ENCODE data around the gene TBC1D25.

The TBC1D25 gene

DNA sequence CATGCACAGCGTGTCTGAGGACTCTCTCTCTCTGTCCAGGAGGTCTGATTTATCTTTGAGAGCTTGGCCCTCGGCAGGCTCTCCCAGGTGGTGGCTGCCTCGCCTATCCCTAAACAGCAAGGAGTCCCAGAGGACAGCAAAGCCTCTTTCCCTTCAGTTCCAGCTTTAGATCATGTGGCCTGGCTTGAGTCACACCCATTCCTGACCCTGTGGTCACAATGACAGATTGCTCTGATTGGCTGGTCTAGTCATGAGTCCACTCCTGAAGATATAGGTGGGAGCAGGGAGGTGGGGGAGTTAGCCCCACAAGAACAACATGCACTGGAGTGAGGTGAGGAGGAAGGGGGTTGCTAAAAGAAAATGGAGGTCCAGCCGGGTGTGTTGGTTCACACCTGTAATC lies 42.9 kb upstream of the TBC1D25 start:
- no peak for DNase-seq (ENCODE audit: low spot score)
- TF ChIP-seq, protein P1, sequence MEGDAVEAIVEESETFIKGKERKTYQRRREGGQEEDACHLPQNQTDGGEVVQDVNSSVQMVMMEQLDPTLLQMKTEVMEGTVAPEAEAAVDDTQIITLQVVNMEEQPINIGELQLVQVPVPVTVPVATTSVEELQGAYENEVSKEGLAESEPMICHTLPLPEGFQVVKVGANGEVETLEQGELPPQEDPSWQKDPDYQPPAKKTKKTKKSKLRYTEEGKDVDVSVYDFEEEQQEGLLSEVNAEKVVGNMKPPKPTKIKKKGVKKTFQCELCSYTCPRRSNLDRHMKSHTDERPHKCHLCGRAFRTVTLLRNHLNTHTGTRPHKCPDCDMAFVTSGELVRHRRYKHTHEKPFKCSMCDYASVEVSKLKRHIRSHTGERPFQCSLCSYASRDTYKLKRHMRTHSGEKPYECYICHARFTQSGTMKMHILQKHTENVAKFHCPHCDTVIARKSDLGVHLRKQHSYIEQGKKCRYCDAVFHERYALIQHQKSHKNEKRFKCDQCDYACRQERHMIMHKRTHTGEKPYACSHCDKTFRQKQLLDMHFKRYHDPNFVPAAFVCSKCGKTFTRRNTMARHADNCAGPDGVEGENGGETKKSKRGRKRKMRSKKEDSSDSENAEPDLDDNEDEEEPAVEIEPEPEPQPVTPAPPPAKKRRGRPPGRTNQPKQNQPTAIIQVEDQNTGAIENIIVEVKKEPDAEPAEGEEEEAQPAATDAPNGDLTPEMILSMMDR (IDR thresholded peaks at IDR 0.05; ENCODE audit: extremely low read depth, missing control alignments) = no peak

DNA sequence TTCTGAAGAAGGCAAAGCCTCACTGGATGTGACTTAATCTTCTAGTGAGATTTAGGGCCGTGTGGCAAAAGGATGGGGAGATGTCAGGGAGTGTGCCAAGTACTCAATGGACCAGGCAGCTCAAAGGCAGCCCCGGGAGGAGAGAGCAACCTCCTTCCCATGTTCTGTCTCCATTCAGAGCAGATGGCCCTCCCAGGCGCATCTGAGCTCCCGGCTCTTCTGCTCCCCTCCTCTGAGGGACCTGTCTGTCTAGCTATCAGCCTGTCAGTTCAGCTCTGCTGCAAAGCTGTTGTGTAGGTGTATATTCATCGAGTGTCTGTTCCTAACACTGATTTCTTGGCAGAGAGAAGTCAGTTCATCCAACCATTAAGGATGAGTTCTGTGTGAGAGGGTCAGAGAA lies 41.6 kb upstream of the TBC1D25 start:
- TF ChIP-seq, protein P1 (IDR thresholded peaks at IDR 0.05; ENCODE audit: extremely low read depth, missing control alignments) = no peak
- no peak for DNase-seq (ENCODE audit: low spot score)

DNA sequence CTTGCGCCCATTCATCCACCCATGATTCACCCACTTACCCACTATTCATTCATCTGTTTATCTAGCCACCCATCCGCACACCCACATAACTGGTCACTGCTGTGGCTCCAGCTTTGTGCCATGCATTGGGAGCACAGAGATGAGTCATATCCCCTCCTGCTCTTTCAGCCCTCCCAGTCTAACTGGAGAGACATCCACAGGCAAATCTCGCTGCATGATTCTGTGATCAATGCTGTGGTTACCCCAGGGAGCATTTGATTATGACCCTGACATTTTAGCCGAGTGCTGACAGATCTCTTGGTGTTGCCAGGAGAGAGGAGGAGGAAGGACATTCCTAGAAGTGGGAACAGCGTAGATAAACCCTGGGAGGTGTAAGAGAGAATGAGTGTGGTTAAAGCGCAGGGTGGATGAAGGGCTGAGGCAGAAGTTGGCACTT lies 41.1 kb upstream of the TBC1D25 start:
- no peak for DNase-seq (ENCODE audit: low spot score)
- TF ChIP-seq, protein P1 (IDR thresholded peaks at IDR 0.05; ENCODE audit: extremely low read depth, missing control alignments) = no peak

DNA sequence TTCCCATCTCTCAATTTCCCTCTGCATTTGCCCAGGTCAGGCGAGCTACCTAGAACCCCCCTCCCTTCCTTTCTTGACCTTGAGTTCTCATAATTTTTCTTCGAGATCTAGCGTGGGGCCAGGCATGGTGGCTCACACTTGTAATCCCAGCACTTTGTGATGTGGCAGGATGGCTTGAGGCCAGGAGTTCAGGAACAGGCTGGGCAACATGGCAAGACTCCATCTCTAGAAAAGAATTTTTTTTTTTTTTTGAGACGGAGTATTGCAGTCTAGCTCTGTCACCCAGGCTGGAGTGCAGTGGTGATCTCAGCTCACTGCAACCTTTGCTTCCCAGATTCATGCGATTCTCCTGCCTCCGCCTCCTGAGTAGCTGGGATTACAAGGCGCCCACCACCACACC lies 35.3 kb upstream of the TBC1D25 start:
- TF ChIP-seq, protein P1 (IDR thresholded peaks at IDR 0.05; ENCODE audit: extremely low read depth, missing control alignments) = no peak
- DNase-seq (ENCODE audit: low spot score) = no peak

DNA sequence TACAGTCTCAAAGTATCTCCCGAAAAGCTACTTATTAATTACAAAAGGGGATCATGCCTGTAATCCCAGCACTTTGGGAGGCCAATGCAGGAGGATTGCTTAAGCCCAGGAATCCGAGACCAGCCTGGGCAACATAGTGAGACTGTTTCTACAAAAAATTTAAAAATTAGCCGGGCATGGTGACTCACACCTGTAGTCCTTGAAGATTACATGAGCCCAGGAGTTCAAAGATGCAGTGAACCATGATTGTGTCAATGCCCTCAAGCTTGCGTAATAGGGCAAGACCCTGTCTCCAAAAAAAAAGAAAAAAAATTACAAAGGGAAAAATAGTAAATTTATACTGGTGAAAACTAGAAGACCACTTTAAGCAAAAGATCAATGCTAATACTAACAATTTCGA lies 34.0 kb upstream of the TBC1D25 start:
- no peak for DNase-seq (ENCODE audit: low spot score)
- TF ChIP-seq, protein P1 (IDR thresholded peaks at IDR 0.05; ENCODE audit: extremely low read depth, missing control alignments) = no peak

DNA sequence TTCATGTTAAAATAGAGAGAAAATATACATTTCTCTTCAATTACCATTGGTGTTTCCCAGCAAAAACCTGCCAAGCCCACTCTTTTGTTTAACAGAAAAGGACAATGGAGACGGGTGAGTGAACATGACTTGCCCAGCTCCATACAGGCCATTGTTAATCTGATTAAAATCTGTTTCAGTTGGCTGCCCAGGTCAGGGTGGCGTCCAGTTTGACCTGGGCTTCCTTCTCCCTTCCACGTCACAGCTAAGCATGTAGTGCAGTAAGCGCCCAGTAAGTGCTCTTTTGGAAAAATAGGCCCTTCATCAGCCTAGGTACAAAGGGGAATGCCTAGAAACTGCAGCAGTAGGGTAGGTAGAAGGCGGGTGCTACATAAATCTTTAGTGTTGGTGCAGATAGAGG lies 32.3 kb upstream of the TBC1D25 start:
- TF ChIP-seq, protein P1 (IDR thresholded peaks at IDR 0.05; ENCODE audit: extremely low read depth, missing control alignments) = no peak
- DNase-seq (ENCODE audit: low spot score) = no peak

DNA sequence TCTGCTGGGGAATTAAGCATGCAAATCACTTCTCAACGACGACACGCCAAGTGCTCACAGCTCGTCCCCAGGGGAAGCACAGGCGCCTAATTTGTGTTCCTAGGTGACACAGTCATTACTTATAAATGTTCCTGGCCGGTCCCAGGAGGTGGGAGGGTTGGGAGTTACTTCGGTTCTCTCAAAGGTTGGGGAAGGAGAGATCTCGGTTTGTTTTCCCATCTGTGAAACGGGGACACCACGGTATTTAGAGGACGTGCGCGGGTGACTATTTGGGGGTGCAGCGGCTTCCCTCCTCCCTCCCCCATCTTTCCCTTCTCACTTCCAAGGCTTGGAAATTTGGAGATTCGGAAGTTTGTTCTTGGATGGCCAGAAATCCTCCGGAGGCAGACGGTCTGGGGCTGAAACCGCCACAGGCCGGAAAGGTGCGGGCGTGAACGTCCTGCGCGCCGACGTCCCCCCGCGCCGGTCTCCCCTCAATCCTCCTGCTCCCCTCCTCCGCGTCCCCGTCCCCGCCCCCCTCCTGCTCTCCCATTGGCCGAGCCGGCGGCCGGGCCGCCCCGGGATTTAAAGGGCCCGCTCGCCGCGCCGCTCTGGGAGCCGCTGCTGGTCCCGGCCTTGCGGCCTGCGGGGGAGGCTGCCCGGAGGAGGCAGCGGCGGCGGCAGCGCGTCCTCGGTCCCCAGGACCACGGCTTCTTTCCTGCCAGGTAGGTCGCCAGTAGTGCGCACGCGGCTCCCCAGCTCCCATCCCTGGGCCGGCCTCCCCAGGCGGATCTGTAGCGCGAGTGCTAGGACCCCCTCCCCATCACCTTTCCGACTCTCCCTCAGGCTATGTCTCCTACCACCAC lies 30.9 kb upstream of the TBC1D25 start, which contains the start of gene PORCN:
Gene PORCN (plus strand): TSS at position 593 of the 845 bp plus-strand sequence. CDS start 829 bp downstream, outside the sequence.
- peak; percentile 92 for DNase-seq (ENCODE audit: low spot score)
- TF ChIP-seq, protein P1 (IDR thresholded peaks at IDR 0.05; ENCODE audit: extremely low read depth, missing control alignments) = no peak
